GM12878 (cell line): ENCODE measurements around the gene SURF2. TPM values are rescaled to one million over a fixed set of nuclear protein-coding genes. Genes with fewer than 3 reads are reported as not detected.

Source experiments
- BMI1 ChIP-seq: fragments of 450-650 bp; IDR thresholded peaks from 2 replicates; pipeline ENCODE4 v1.6.1; 2016; ENCODE audit warnings: mild to moderate bottlenecking, moderate library complexity, borderline replicate concordance
- CBFB ChIP-seq: IDR thresholded peaks from 2 replicates; pipeline ENCODE4 v1.6.1; 2016; ENCODE audit warnings: antibody characterized with exemption, low read depth
- DPF2 ChIP-seq: fragments of 450-650 bp; IDR thresholded peaks from 2 replicates; pipeline ENCODE4 v1.6.1; 2017; ENCODE audit warnings: mild to moderate bottlenecking
- EED ChIP-seq: sonication (generic); IDR thresholded peaks from 2 replicates; pipeline ENCODE4 v1.6.1; 2016; ENCODE audit warnings: antibody characterized with exemption, low read depth
- KAT2A ChIP-seq: conservative IDR thresholded peaks from 2 replicates; pipeline ENCODE4 v1.6.1; 2011; ENCODE audit warnings: low read depth, low read length; ENCODE audit not compliant: control insufficient read depth
- MTA2 ChIP-seq: fragments of 450-650 bp; IDR thresholded peaks from 2 replicates; pipeline ENCODE4 v1.6.1; 2016; ENCODE audit warnings: low read depth, mild to moderate bottlenecking, moderate library complexity
- MTA3 ChIP-seq: IDR thresholded peaks from 2 replicates; pipeline ENCODE4 v1.6.1; 2012; ENCODE audit warnings: low read length, inconsistent platforms, borderline replicate concordance
- NFYB ChIP-seq: IDR thresholded peaks from 2 replicates; pipeline ENCODE4 v1.6.1; 2011; ENCODE audit warnings: low read depth, mild to moderate bottlenecking, low read length, improper control_type of control experiment, moderate library complexity; ENCODE audit not compliant: insufficient read depth
- NR2F1 ChIP-seq: fragments of 450-650 bp; conservative IDR thresholded peaks from 2 replicates; pipeline ENCODE4 v1.6.1; 2017; ENCODE audit warnings: mild to moderate bottlenecking
- RAD21 ChIP-seq: IDR thresholded peaks from 2 replicates; pipeline ENCODE4 v1.6.1; 2011; ENCODE audit warnings: mild to moderate bottlenecking, low read depth, low read length, moderate library complexity; ENCODE audit not compliant: insufficient read depth
- SMAD5 ChIP-seq: IDR thresholded peaks from 2 replicates; pipeline ENCODE4 v1.6.1; 2016; ENCODE audit warnings: antibody characterized with exemption, low read depth
- SMARCA5 ChIP-seq: fragments of 450-650 bp; IDR thresholded peaks from 2 replicates; pipeline ENCODE4 v1.6.1; 2017; ENCODE audit warnings: mild to moderate bottlenecking
- SRF ChIP-seq, 2 experiments: IDR thresholded peaks; 2 replicates each; pipeline ENCODE4 v1.6.1; 2011; ENCODE audit warnings: low read depth in 2 of 2, low read length in 2 of 2, mild to moderate bottlenecking in 1 of 2, moderate library complexity in 1 of 2
- SUZ12 ChIP-seq: fragments of 200-600 bp; sonication (generic); IDR thresholded peaks from one replicate; pipeline ENCODE4 v1.6.1; 2018; ENCODE audit warnings: antibody characterized with exemption, mild to moderate bottlenecking; ENCODE audit not compliant: unreplicated experiment
- TCF3 ChIP-seq: IDR thresholded peaks from 2 replicates; pipeline ENCODE4 v1.6.1; 2012; ENCODE audit warnings: low read depth, mild to moderate bottlenecking, low read length, borderline replicate concordance; ENCODE audit not compliant: insufficient read depth
- ZBED1 ChIP-seq: IDR thresholded peaks from 2 replicates; pipeline ENCODE4 v1.6.1; 2016; ENCODE audit warnings: borderline replicate concordance
- ZNF274 ChIP-seq: IDR thresholded peaks from one replicate; pipeline ENCODE4 v1.8.0; 2011; ENCODE audit not compliant: insufficient read length, insufficient read depth
- polyA plus RNA-seq, 11 experiments: library from polyadenylated mRNA; depleted of rRNA in 4 of 11; unstranded in 6 of 11; stranded (reverse) in 5 of 11; fragments of >200 nt; fragmentation: Nextera tagmentation in 4 of 11; fragmentation: Illumina TruSeq in 1 of 11; extraction: Ambion mirVana in 4 of 11; extraction: Trizol in 1 of 11; gene quantifications; 1 replicate in 1 of 11; 2 replicates in 10 of 11; pipeline versions ENCODE4 v1.2.1 to v1.2.3, GENCODE V29; 2011 to 2016; ENCODE audit warnings: inconsistent platforms in 2 of 11, missing spikeins in 2 of 11, low read depth in 1 of 11
- total RNA-seq, 4 experiments: library from RNA; depleted of rRNA in 3 of 4; stranded (reverse); fragments of >200 nt in 3 of 4; fragmentation: Illumina TruSeq in 1 of 4; extraction: Trizol in 1 of 4; gene quantifications; 2 replicates each; pipeline versions ENCODE4 v1.2.1 to v1.2.3, GENCODE V29; 2013 to 2021
- TF ChIP-seq, protein P1 (sequence below): fragments of 450-650 bp; IDR thresholded peaks from 2 replicates; pipeline ENCODE4 v1.6.1; 2017; ENCODE audit warnings: mild to moderate bottlenecking, moderate library complexity
- TF ChIP-seq, protein P2 (sequence below): IDR thresholded peaks from 2 replicates; pipeline ENCODE4 v1.6.1; 2011; ENCODE audit warnings: borderline replicate concordance, low read depth, mild to moderate bottlenecking, moderate library complexity, mixed read lengths, low read length; ENCODE audit not compliant: insufficient read depth; ENCODE audit errors: extremely low read length
- TF ChIP-seq, protein P3 (sequence below): fragments of 450-650 bp; IDR thresholded peaks from 2 replicates; pipeline ENCODE4 v1.6.1; 2017; ENCODE audit warnings: low read depth, mild to moderate bottlenecking, moderate library complexity
- TF ChIP-seq, protein P4 (sequence below), 3 experiments: IDR thresholded peaks in 2 of 3; conservative IDR thresholded peaks in 1 of 3; 2 replicates each; pipeline ENCODE4 v1.5.1; 2011; ENCODE audit warnings: low read depth in 3 of 3, low read length in 3 of 3, mild to moderate bottlenecking in 3 of 3, control low read depth in 2 of 3, moderate library complexity in 2 of 3, inconsistent platforms in 1 of 3, mixed read lengths in 1 of 3; ENCODE audit not compliant: control insufficient read depth in 2 of 3, insufficient read depth in 1 of 3; ENCODE audit errors: extremely low read depth in 1 of 3

Gene SURF2
- total and polyA plus RNA-seq, 10 of the 15 experiments (the other 5 are each of a cell fraction or from before 2014, with no cell fraction given): 4.0 to 41.7 (median 20.8) TPM

DNA sequence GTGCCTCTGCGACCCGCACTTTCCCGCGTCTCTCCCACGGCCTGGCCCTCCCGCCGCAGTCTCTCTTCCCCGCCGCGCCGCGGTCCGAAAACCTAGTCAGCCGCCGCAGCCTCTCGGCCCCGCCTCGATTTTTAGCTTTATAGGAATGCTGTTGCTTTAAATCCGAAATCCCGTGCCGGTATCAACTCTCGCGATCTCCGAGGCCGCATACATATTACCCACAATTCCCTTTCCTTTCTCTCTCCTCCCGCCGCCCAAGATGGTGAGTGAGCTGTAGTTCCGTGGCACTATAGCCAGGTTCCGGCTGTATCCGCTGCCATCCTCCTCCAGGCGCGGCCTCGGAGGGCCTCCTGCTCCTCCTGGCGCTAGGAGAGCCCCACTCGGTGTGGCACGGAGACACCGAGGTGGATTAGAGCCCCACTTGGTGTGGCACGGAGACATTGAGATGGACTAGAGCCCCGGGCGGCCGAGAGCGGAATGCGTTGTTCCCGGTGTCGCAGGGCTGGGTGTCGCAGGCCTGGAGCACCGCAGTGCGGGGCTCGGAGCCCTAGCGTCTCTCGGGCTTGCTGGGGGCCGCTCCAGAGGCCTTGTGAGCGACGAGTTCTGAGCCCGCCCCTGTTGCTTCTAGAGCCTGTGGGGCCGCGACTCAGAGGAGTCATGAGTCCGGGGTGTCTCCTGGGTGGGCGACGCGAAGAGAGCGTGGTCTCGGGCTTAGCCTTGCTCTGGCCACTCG lies 8.2 kb upstream of the SURF2 start, which contains the start of the genes MED22 and RPL7A (continued):
- TF ChIP-seq, protein P1, sequence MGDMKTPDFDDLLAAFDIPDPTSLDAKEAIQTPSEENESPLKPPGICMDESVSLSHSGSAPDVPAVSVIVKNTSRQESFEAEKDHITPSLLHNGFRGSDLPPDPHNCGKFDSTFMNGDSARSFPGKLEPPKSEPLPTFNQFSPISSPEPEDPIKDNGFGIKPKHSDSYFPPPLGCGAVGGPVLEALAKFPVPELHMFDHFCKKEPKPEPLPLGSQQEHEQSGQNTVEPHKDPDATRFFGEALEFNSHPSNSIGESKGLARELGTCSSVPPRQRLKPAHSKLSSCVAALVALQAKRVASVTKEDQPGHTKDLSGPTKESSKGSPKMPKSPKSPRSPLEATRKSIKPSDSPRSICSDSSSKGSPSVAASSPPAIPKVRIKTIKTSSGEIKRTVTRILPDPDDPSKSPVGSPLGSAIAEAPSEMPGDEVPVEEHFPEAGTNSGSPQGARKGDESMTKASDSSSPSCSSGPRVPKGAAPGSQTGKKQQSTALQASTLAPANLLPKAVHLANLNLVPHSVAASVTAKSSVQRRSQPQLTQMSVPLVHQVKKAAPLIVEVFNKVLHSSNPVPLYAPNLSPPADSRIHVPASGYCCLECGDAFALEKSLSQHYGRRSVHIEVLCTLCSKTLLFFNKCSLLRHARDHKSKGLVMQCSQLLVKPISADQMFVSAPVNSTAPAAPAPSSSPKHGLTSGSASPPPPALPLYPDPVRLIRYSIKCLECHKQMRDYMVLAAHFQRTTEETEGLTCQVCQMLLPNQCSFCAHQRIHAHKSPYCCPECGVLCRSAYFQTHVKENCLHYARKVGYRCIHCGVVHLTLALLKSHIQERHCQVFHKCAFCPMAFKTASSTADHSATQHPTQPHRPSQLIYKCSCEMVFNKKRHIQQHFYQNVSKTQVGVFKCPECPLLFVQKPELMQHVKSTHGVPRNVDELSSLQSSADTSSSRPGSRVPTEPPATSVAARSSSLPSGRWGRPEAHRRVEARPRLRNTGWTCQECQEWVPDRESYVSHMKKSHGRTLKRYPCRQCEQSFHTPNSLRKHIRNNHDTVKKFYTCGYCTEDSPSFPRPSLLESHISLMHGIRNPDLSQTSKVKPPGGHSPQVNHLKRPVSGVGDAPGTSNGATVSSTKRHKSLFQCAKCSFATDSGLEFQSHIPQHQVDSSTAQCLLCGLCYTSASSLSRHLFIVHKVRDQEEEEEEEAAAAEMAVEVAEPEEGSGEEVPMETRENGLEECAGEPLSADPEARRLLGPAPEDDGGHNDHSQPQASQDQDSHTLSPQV: no peak
- TF ChIP-seq BMI1: no peak
- TF ChIP-seq SMARCA5: peak; percentile 78; the same call in 1 of the 2 replicates
- TF ChIP-seq MTA2: no peak
- TF ChIP-seq ZNF274: no peak
- peak; percentile 99 for TF ChIP-seq SMAD5
- no peak for TF ChIP-seq EED
- no peak for TF ChIP-seq NFYB
- TF ChIP-seq, protein P2, sequence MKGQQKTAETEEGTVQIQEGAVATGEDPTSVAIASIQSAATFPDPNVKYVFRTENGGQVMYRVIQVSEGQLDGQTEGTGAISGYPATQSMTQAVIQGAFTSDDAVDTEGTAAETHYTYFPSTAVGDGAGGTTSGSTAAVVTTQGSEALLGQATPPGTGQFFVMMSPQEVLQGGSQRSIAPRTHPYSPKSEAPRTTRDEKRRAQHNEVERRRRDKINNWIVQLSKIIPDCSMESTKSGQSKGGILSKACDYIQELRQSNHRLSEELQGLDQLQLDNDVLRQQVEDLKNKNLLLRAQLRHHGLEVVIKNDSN: no peak
- no peak for TF ChIP-seq SUZ12
- TF ChIP-seq KAT2A: peak; percentile 58; the same call in 1 of the 2 replicates
- no peak for TF ChIP-seq NR2F1
- TF ChIP-seq DPF2: 0 out of 2 replicates have a peak, but pooled peaks have one; percentile 50
- TF ChIP-seq RAD21: no peak
- TF ChIP-seq ZBED1: peak; percentile 90
- no peak for TF ChIP-seq SRF (IDR thresholded peaks at IDR 0.05; ENCODE audit: low read depth in 2 of 2, low read length in 2 of 2)
- TF ChIP-seq MTA3: peak; percentile 67; the same call in 1 of the 2 replicates
- TF ChIP-seq TCF3: no peak
- peak; percentile 99; the same call in 1 of the 2 replicates for TF ChIP-seq CBFB
- TF ChIP-seq, protein P3, sequence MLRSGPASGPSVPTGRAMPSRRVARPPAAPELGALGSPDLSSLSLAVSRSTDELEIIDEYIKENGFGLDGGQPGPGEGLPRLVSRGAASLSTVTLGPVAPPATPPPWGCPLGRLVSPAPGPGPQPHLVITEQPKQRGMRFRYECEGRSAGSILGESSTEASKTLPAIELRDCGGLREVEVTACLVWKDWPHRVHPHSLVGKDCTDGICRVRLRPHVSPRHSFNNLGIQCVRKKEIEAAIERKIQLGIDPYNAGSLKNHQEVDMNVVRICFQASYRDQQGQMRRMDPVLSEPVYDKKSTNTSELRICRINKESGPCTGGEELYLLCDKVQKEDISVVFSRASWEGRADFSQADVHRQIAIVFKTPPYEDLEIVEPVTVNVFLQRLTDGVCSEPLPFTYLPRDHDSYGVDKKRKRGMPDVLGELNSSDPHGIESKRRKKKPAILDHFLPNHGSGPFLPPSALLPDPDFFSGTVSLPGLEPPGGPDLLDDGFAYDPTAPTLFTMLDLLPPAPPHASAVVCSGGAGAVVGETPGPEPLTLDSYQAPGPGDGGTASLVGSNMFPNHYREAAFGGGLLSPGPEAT: peak; percentile 95
- TF ChIP-seq, protein P4, sequence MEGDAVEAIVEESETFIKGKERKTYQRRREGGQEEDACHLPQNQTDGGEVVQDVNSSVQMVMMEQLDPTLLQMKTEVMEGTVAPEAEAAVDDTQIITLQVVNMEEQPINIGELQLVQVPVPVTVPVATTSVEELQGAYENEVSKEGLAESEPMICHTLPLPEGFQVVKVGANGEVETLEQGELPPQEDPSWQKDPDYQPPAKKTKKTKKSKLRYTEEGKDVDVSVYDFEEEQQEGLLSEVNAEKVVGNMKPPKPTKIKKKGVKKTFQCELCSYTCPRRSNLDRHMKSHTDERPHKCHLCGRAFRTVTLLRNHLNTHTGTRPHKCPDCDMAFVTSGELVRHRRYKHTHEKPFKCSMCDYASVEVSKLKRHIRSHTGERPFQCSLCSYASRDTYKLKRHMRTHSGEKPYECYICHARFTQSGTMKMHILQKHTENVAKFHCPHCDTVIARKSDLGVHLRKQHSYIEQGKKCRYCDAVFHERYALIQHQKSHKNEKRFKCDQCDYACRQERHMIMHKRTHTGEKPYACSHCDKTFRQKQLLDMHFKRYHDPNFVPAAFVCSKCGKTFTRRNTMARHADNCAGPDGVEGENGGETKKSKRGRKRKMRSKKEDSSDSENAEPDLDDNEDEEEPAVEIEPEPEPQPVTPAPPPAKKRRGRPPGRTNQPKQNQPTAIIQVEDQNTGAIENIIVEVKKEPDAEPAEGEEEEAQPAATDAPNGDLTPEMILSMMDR (IDR thresholded peaks at IDR 0.05 in 2 of 3, conservative IDR thresholded peaks at IDR 0.05 in 1 of 3; ENCODE audit: control insufficient read depth in 2 of 3, extremely low read depth in 1 of 3, insufficient read depth in 1 of 3, low read depth in 3 of 3, low read length in 3 of 3): no peak
